IMR-90 (cell line): ENCODE measurements around the gene FAM163B. TPM values are rescaled to one million over a fixed set of nuclear protein-coding genes. Genes with fewer than 3 reads are reported as not detected.

Source experiments
- ATAC-seq: fragments of 200-7000 bp; cut with Tn5 transposase; 2 replicates; pipeline ENCODE4 v1.9.1; 2020; ENCODE audit warnings: low read depth, mild to moderate bottlenecking, moderate library complexity
- BruUV-seq: library from RNA; stranded (reverse); fragments of 400-500 nt; replicated peaks from 2 replicates; lab custom pipeline; 2021; lab: Mats Ljungman, UMichigan
- CTCF ChIA-PET: fragments of 300-600 bp; formaldehyde crosslinking; extraction: SDS; loops from one replicate; lab custom pipeline; 2021; ENCODE audit warnings: antibody characterized with exemption; lab: Yijun Ruan, JAX
- POLR2A ChIA-PET: fragments of 300-600 bp; sonication (Branson Sonifier 250); formaldehyde crosslinking; loops from one replicate; lab custom pipeline; 2022; ENCODE audit warnings: antibody characterized with exemption; ENCODE audit not compliant: unreplicated experiment; lab: Charles Lee
- DNase-seq: peaks from one replicate; pipeline ENCODE4 v3.0.0; 2013
- H2AFZ ChIP-seq: replicated peaks from 2 replicates; pipeline ENCODE3; 2013; ENCODE audit warnings: low read length, mild to moderate bottlenecking; ENCODE audit not compliant: poor library complexity
- H2AK5ac ChIP-seq: 2 replicates; pipeline ENCODE4 v1.6.1; 2013; ENCODE audit warnings: low read depth, low read length, inconsistent platforms
- H2AK9ac ChIP-seq: replicated peaks from 2 replicates; pipeline ENCODE3; 2013; ENCODE audit warnings: mild to moderate bottlenecking, low read depth, low read length, moderate library complexity; ENCODE audit not compliant: poor library complexity
- H2BK120ac ChIP-seq: 2 replicates; pipeline ENCODE4 v1.6.1; 2013; ENCODE audit warnings: low read depth, low read length, inconsistent platforms
- H2BK15ac ChIP-seq: 3 replicates; pipeline ENCODE4 v1.6.1; 2013; ENCODE audit warnings: low read depth, low read length, inconsistent platforms
- H2BK20ac ChIP-seq: 2 replicates; pipeline ENCODE4 v1.6.1; 2013; ENCODE audit warnings: low read depth, mild to moderate bottlenecking, inconsistent platforms, low read length, moderate library complexity
- H2BK5ac ChIP-seq: 2 replicates; pipeline ENCODE4 v1.6.1; 2013; ENCODE audit warnings: mild to moderate bottlenecking, low read depth, low read length, inconsistent platforms; ENCODE audit not compliant: poor library complexity, severe bottlenecking
- H3K14ac ChIP-seq: replicated peaks from 2 replicates; pipeline ENCODE4 v1.6.1; 2013; ENCODE audit warnings: low read depth, low read length, inconsistent platforms
- H3K18ac ChIP-seq: 2 replicates; pipeline ENCODE4 v1.6.1; 2013; ENCODE audit warnings: low read depth, low read length, control low read depth
- H3K23ac ChIP-seq: 2 replicates; pipeline ENCODE4 v1.6.1; 2013; ENCODE audit warnings: low read depth, low read length, inconsistent platforms
- H3K27ac ChIP-seq: 2 replicates; pipeline ENCODE4 v1.5.1; 2013; ENCODE audit warnings: mild to moderate bottlenecking, control low read depth, low read length; ENCODE audit not compliant: insufficient read depth
- H3K27me3 ChIP-seq: 2 replicates; pipeline ENCODE4 v1.6.1; 2013; ENCODE audit warnings: low read length; ENCODE audit not compliant: control insufficient read depth, insufficient read depth
- H3K36me3 ChIP-seq: 2 replicates; pipeline ENCODE4 v1.6.1; 2013; ENCODE audit warnings: low read length, mixed read lengths; ENCODE audit not compliant: control insufficient read depth, insufficient read depth
- H3K4ac ChIP-seq: 2 replicates; pipeline ENCODE4 v1.6.1; 2013; ENCODE audit warnings: low read depth, low read length, inconsistent platforms
- H3K4me1 ChIP-seq: 2 replicates; pipeline ENCODE4 v1.6.1; 2013; ENCODE audit warnings: low read length, mixed read lengths; ENCODE audit not compliant: control insufficient read depth, insufficient read depth
- H3K4me2 ChIP-seq: 2 replicates; pipeline ENCODE4 v1.6.1; 2013; ENCODE audit warnings: low read depth, mild to moderate bottlenecking, control low read depth, low read length, moderate library complexity
- H3K4me3 ChIP-seq: 2 replicates; pipeline ENCODE4 v1.5.1; 2013; ENCODE audit warnings: low read depth, mild to moderate bottlenecking, control low read depth, low read length, moderate library complexity; ENCODE audit not compliant: insufficient read depth
- H3K56ac ChIP-seq: 2 replicates; pipeline ENCODE4 v1.6.1; 2013; ENCODE audit warnings: low read length, inconsistent platforms; ENCODE audit not compliant: insufficient read depth; ENCODE audit errors: extremely low read depth
- H3K79me1 ChIP-seq, 2 experiments: 2 replicates each; pipeline ENCODE4 v1.6.1; 2013; ENCODE audit warnings: low read length in 2 of 2, inconsistent platforms in 1 of 2, low read depth in 1 of 2
- H3K9ac ChIP-seq: 2 replicates; pipeline ENCODE4 v1.6.1; 2013; ENCODE audit warnings: low read depth, low read length, control low read depth
- H3K9me1 ChIP-seq: 2 replicates; pipeline ENCODE4 v1.6.1; 2013; ENCODE audit warnings: low read length, inconsistent platforms; ENCODE audit not compliant: insufficient read depth
- H3K9me3 ChIP-seq: 2 replicates; pipeline ENCODE4 v1.6.1; 2013; ENCODE audit warnings: low read length; ENCODE audit not compliant: control insufficient read depth, insufficient read depth
- H4K20me1 ChIP-seq: 2 replicates; pipeline ENCODE4 v1.6.1; 2013; ENCODE audit warnings: low read length, inconsistent platforms; ENCODE audit not compliant: insufficient read depth
- H4K5ac ChIP-seq: 2 replicates; pipeline ENCODE4 v1.6.1; 2013; ENCODE audit warnings: mild to moderate bottlenecking, low read depth, low read length, control low read depth
- H4K8ac ChIP-seq, 2 experiments: 2 replicates each; pipeline ENCODE4 v1.6.1; 2013; ENCODE audit warnings: low read depth in 2 of 2, low read length in 2 of 2, control low read depth in 1 of 2, inconsistent platforms in 1 of 2
- H4K91ac ChIP-seq: 2 replicates; pipeline ENCODE4 v1.6.1; 2013; ENCODE audit warnings: low read depth, low read length, inconsistent platforms; ENCODE audit not compliant: insufficient read depth
- BHLHE40 ChIP-seq: fragments of 150-350 bp; IDR thresholded peaks from 2 replicates; pipeline ENCODE4 v1.6.1; 2016; ENCODE audit warnings: mild to moderate bottlenecking, low read depth, low read length
- CEBPB ChIP-seq: IDR thresholded peaks from 2 replicates; pipeline ENCODE4 v1.6.1; 2012; ENCODE audit warnings: low read depth, low read length, improper control_type of control experiment
- CHD1 ChIP-seq: IDR thresholded peaks from 2 replicates; pipeline ENCODE4 v1.6.1; 2012; ENCODE audit warnings: low read depth, low read length, improper control_type of control experiment
- FOS ChIP-seq: fragments of 150-350 bp; IDR thresholded peaks from 2 replicates; pipeline ENCODE4 v1.6.1; 2016; ENCODE audit warnings: low read depth, low read length
- MAFK ChIP-seq: IDR thresholded peaks from 2 replicates; pipeline ENCODE4 v1.6.1; 2012; ENCODE audit warnings: low read depth, low read length, improper control_type of control experiment
- MXI1 ChIP-seq: IDR thresholded peaks from 2 replicates; pipeline ENCODE4 v1.6.1; 2012; ENCODE audit warnings: low read depth, mild to moderate bottlenecking, low read length, moderate library complexity, borderline replicate concordance
- NFE2L2 ChIP-seq: fragments of 150-350 bp; IDR thresholded peaks from 2 replicates; pipeline ENCODE4 v1.6.1; 2016; ENCODE audit warnings: low read depth, mild to moderate bottlenecking, low read length
- RAD21 ChIP-seq: IDR thresholded peaks from 2 replicates; pipeline ENCODE4 v1.6.1; 2012; ENCODE audit warnings: low read length, improper control_type of control experiment
- RCOR1 ChIP-seq: IDR thresholded peaks from 2 replicates; pipeline ENCODE4 v1.6.1; 2012; ENCODE audit warnings: mild to moderate bottlenecking, low read length, improper control_type of control experiment; ENCODE audit not compliant: insufficient replicate concordance
- RFX5 ChIP-seq: IDR thresholded peaks from 2 replicates; pipeline ENCODE4 v1.8.0; 2012; ENCODE audit warnings: low read depth, mild to moderate bottlenecking, low read length, moderate library complexity
- SMC3 ChIP-seq: fragments of 150-350 bp; IDR thresholded peaks from 2 replicates; pipeline ENCODE4 v1.6.1; 2016; ENCODE audit warnings: low read depth, mild to moderate bottlenecking, antibody characterized with exemption, low read length, moderate library complexity
- WGBS, 2 experiments: methylation state at CpG; one replicate each; pipeline versions ENCODE4 v1.1.5 to v1.1.7; 2013; ENCODE audit warnings: missing lambda C conversion rate in 2 of 2; ENCODE audit not compliant: insufficient read length in 1 of 2; ENCODE audit errors: extremely low coverage in 2 of 2; 5-methylcytosine and 5-hydroxymethylcytosine counted together
- dilution Hi-C: fragments of 300-500 bp; cut with HindIII; formaldehyde crosslinking; loops from one replicate; pipeline ENCODE4 v1.14.3; 2018; ENCODE audit warnings: low sequenced_read_pairs; ENCODE audit not compliant: unreplicated experiment
- in situ Hi-C: fragments of 300-500 bp; cut with MboI; formaldehyde crosslinking; loops from 3 replicates; pipeline ENCODE4 v1.14.3; 2019; ENCODE audit warnings: low sequenced_read_pairs, inconsistent platforms, mixed read lengths
- intact Hi-C: fragments of 100-400 bp; cut with micrococcal nuclease; formaldehyde crosslinking; loops from 2 replicates; pipeline ENCODE4 v1.10.0; 2022
- polyA plus RNA-seq, 3 experiments: library from polyadenylated mRNA; depleted of rRNA; stranded (reverse); fragments of >200 nt; gene quantifications; 2 replicates each; pipeline ENCODE4 v1.2.3, GENCODE V29; 2012; ENCODE audit warnings: low replicate concordance in 1 of 3
- total RNA-seq: library from RNA; depleted of rRNA; stranded (reverse); fragments of >200 nt; gene quantifications from 2 replicates; pipeline ENCODE4 v1.2.3, GENCODE V29; 2012
- TF ChIP-seq, protein P1 (sequence below): fragments of 150-350 bp; IDR thresholded peaks from 2 replicates; pipeline ENCODE4 v1.6.1; 2017; ENCODE audit warnings: mild to moderate bottlenecking, antibody characterized with exemption, low read length, low read depth
- TF ChIP-seq, protein P2 (sequence below): conservative IDR thresholded peaks from 2 replicates; pipeline ENCODE4 v1.5.1; 2012; ENCODE audit warnings: mild to moderate bottlenecking, low read depth, low read length, improper control_type of control experiment

Gene FAM163B
- total and polyA plus RNA-seq, 2 of the 4 experiments (the other 2 are of a cell fraction) = not detected

DNA sequence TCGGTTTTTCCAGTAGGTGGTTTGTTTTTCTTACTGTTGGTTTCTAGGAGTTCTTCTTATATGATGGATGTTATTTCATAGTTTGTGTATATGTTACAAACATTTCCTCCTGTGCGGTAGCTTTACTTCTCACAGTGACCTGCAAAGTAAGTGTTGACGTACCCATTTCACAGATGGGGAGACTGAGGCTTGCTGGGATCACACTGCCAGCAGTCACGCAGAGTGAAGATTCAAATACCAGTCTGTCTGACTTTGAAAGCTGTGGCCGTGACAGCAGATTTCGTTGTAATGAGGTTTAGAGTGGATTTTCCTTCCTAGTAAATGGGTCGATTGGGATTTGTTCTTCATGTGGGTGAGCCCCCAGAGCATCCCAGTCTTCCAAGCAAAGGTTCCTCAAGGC is 40.0 kb upstream of the FAM163B start:
- Histone ChIP-seq H2BK15ac (no peak overlapping the region), H3K14ac (no peak overlapping the region), H3K9ac (no peak overlapping the region), H3K4me3 (no peak overlapping the region), H3K36me3 (no peaks in the 10 kb centered on the region), H2AK5ac (no peak overlapping the region), H3K9me3 (no peaks in the 10 kb centered on the region), H3K4me1 (no peaks in the 10 kb centered on the region), H2BK5ac (no peak overlapping the region), H3K4ac (no peak overlapping the region), H3K4me2 (no peak overlapping the region), H3K27ac (no peak overlapping the region), H3K18ac (no peak overlapping the region), H4K5ac (no peak overlapping the region), H2AK9ac (no peak overlapping the region), H3K23ac (no peak overlapping the region), H3K56ac (no peak overlapping the region), H4K8ac (no peak overlapping the region), H3K9me1 (no peaks in the 10 kb centered on the region), H4K91ac (no peak overlapping the region), H2BK20ac (no peak overlapping the region), H2BK120ac (no peak overlapping the region), H3K79me1 (no peaks in the 10 kb centered on the region), H4K20me1 (no peaks in the 10 kb centered on the region), H2AFZ (no peak overlapping the region), H3K27me3 (peaks cover 42% of the 10 kb centered on the region)
- DNase-seq (no peak), ATAC-seq (no peak)
- POLR2A ChIA-PET = no interaction called here
- intact Hi-C loops (no loop called here), dilution Hi-C loops (no loop called here), in situ Hi-C loops (no loop called here)
- CTCF ChIA-PET = no interaction called here
- WGBS, 2 experiments = 80% methylated on average over 1 of the region's 7 CpGs; no CpG with 5 or more reads in 1 of the 2 experiments
- TF ChIP-seq, protein P1, sequence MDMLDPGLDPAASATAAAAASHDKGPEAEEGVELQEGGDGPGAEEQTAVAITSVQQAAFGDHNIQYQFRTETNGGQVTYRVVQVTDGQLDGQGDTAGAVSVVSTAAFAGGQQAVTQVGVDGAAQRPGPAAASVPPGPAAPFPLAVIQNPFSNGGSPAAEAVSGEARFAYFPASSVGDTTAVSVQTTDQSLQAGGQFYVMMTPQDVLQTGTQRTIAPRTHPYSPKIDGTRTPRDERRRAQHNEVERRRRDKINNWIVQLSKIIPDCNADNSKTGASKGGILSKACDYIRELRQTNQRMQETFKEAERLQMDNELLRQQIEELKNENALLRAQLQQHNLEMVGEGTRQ = no peak
- TF ChIP-seq FOS = no peak
- TF ChIP-seq BHLHE40 = no peak
- TF ChIP-seq, protein P2, sequence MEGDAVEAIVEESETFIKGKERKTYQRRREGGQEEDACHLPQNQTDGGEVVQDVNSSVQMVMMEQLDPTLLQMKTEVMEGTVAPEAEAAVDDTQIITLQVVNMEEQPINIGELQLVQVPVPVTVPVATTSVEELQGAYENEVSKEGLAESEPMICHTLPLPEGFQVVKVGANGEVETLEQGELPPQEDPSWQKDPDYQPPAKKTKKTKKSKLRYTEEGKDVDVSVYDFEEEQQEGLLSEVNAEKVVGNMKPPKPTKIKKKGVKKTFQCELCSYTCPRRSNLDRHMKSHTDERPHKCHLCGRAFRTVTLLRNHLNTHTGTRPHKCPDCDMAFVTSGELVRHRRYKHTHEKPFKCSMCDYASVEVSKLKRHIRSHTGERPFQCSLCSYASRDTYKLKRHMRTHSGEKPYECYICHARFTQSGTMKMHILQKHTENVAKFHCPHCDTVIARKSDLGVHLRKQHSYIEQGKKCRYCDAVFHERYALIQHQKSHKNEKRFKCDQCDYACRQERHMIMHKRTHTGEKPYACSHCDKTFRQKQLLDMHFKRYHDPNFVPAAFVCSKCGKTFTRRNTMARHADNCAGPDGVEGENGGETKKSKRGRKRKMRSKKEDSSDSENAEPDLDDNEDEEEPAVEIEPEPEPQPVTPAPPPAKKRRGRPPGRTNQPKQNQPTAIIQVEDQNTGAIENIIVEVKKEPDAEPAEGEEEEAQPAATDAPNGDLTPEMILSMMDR = no peak
- no peak for TF ChIP-seq MAFK
- no peak for TF ChIP-seq RFX5
- no peak for TF ChIP-seq CEBPB
- TF ChIP-seq CHD1 = no peak
- TF ChIP-seq NFE2L2 = no peak
- no peak for TF ChIP-seq SMC3
- TF ChIP-seq MXI1 = no peak
- no peak for TF ChIP-seq RCOR1
- no peak for TF ChIP-seq RAD21
- BruUV-seq = no TSS peak
